GM12874 (cell line): ENCODE measurements around the gene PTPRD.

Experiments
- TF ChIP-seq, protein P1 (sequence below): IDR thresholded peaks from 2 replicates; pipeline ENCODE4 v1.5.1; 2011; ENCODE audit warnings: low read depth, mild to moderate bottlenecking, control low read depth, low read length, moderate library complexity; ENCODE audit not compliant: insufficient read depth

Gene PTPRD

GRCh38 chr9:8760000-8760767 is 1852.6 kb downstream of the PTPRD start:
- TF ChIP-seq, protein P1, sequence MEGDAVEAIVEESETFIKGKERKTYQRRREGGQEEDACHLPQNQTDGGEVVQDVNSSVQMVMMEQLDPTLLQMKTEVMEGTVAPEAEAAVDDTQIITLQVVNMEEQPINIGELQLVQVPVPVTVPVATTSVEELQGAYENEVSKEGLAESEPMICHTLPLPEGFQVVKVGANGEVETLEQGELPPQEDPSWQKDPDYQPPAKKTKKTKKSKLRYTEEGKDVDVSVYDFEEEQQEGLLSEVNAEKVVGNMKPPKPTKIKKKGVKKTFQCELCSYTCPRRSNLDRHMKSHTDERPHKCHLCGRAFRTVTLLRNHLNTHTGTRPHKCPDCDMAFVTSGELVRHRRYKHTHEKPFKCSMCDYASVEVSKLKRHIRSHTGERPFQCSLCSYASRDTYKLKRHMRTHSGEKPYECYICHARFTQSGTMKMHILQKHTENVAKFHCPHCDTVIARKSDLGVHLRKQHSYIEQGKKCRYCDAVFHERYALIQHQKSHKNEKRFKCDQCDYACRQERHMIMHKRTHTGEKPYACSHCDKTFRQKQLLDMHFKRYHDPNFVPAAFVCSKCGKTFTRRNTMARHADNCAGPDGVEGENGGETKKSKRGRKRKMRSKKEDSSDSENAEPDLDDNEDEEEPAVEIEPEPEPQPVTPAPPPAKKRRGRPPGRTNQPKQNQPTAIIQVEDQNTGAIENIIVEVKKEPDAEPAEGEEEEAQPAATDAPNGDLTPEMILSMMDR, result no peak

DNA sequence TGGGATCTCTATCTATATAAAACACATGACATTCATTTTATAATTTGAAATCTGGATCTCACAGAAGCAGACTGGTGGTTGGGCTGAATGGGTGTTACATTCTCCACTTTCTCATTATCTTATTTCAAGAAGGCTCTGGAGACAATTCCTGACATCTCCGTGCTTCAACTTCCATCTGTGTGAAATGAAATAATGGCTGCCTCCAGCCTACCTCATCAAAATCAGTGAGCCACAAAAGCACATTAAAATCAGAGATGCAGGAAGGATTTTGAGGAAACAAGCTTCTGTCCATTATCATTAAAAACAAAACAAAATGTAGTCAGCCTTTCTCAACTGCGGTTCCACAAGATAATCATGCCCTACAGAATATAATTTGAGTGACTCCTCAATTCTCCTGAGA is 1854.9 kb downstream of the PTPRD start:
- TF ChIP-seq, protein P1, result no peak

- TF ChIP-seq, protein P1, result no peak
These were observed 1858.1 kb downstream of the PTPRD start for GRCh38 chr9:8754751-8755150.

- TF ChIP-seq, protein P1, result no peak
These were observed 1861.3 kb downstream of the PTPRD start for GRCh38 chr9:8751406-8751930.

- TF ChIP-seq, protein P1, result no peak
These were observed 1862.2 kb downstream of the PTPRD start for GRCh38 chr9:8750639-8751051.

GRCh38 chr9:8745347-8745746 is 1867.5 kb downstream of the PTPRD start:
- TF ChIP-seq, protein P1, result no peak

GRCh38 chr9:8738945-8739344 is 1873.9 kb downstream of the PTPRD start:
- TF ChIP-seq, protein P1, result no peak
